ENCODE data around the gene MTFMT. TPM values are rescaled to one million over a fixed set of nuclear protein-coding genes. Genes with fewer than 3 reads are reported as not detected.
A peak's percentile ranks its signal among the peaks of the same experiment; 100 is the strongest.

Gene MTFMT
- total and polyA plus RNA-seq, 2 of the 4 experiments (the other 2 are of a cell fraction) = 8.9 to 21.3 TPM

DNA sequence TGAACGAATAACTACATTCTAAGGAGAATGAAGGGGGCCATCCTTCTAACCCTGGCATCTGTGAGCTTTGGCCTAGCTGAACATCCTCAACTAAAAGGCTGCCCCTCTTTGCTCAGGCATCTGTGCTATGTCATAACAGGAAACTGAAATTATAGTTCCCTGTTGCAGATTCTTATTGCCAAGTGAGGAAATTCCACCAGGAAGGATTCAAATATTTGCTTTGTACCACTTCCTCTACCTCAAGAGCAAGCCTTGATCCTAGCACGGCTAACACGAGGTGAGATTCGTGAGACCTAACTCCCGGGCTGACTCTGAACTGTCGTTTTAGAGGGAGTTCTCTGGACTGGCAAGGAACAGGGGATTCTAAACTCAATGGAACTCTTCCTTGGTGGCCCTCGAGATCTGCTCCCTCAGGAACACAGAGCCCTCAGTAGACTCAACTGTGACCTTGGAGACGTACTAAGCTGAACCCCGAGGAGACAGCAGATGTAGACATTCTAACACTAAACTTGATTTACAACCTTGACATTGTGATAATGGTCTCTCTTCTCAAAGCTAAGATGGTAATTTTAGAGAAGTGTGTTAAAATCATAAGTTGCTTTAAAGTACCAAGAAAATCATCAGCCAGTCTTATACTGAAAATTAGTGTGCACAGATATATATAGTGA is 43.9 kb downstream of the MTFMT start:
- Histone ChIP-seq H2AK5ac (ENCODE audit: low read depth, low read length) (0 out of 2 replicates have a peak overlapping the region, but pooled peaks have one; percentile 13), H3K27me3 (ENCODE audit: control insufficient read depth, insufficient read depth, low read length) (no peaks in the 10 kb centered on the region), H3K4me1 (ENCODE audit: control insufficient read depth, insufficient read depth, low read length) (peaks cover 9% of the 10 kb centered on the region), H2BK120ac (ENCODE audit: low read depth, low read length) (peak overlapping the region; percentile 41; the same call in 1 of the 2 replicates), H3K4ac (ENCODE audit: low read depth, low read length) (peak overlapping the region; percentile 54), H3K27ac (ENCODE audit: insufficient read depth, low read length) (peak overlapping the region; percentile 81; the same call in 1 of the 2 replicates), H3K4me3 (ENCODE audit: insufficient read depth, low read depth, low read length) (no peak overlapping the region), H3K18ac (ENCODE audit: low read depth, low read length) (peak overlapping the region; percentile 80), H3K23ac (ENCODE audit: low read depth, low read length) (peak overlapping the region; percentile 49; the same call in 1 of the 2 replicates), H3K9me3 (ENCODE audit: control insufficient read depth, insufficient read depth, low read length) (no peaks in the 10 kb centered on the region), H2BK15ac (ENCODE audit: low read depth, low read length) (peak overlapping the region; percentile 55; the same call in 1 of the 3 replicates), H3K4me2 (ENCODE audit: low read depth, low read length) (peak overlapping the region; percentile 52), H2AFZ (replicated peaks; ENCODE audit: low read length, poor library complexity) (peak overlapping the region; percentile 38), H4K20me1 (ENCODE audit: insufficient read depth, low read length) (peaks cover 3% of the 10 kb centered on the region), H3K14ac (replicated peaks; ENCODE audit: low read depth, low read length) (peak overlapping the region; percentile 57), H4K8ac (ENCODE audit: low read depth in 2 of 2, low read length in 2 of 2) (peak overlapping the region in 1 of 2 experiments; percentile 67; a peak in 3 of 4 replicates), H2BK20ac (ENCODE audit: low read depth, low read length) (0 out of 2 replicates have a peak overlapping the region, but pooled peaks have one; percentile 36), H3K9ac (ENCODE audit: low read depth, low read length) (0 out of 2 replicates have a peak overlapping the region, but pooled peaks have one; percentile 21), H3K9me1 (ENCODE audit: insufficient read depth, low read length) (peaks cover 11% of the 10 kb centered on the region), H3K56ac (ENCODE audit: extremely low read depth, insufficient read depth, low read length) (no peak overlapping the region), H4K91ac (ENCODE audit: insufficient read depth, low read depth, low read length) (0 out of 2 replicates have a peak overlapping the region, but pooled peaks have one; percentile 20), H3K79me1 (ENCODE audit: low read depth in 1 of 2, low read length in 2 of 2) (peaks cover 16 to 62% of the 10 kb centered on the region in 2 experiments), H2BK5ac (ENCODE audit: low read depth, low read length, poor library complexity, severe bottlenecking) (peak overlapping the region; percentile 62), H4K5ac (ENCODE audit: low read depth, low read length) (peak overlapping the region; percentile 65), H3K36me3 (ENCODE audit: control insufficient read depth, insufficient read depth, low read length) (peaks cover 5% of the 10 kb centered on the region), H2AK9ac (replicated peaks; ENCODE audit: low read depth, low read length, poor library complexity) (peak overlapping the region; percentile 35)
- BruUV-seq (replicated peaks) = no TSS peak
- dilution Hi-C loops (cut with HindIII; ENCODE audit: low sequenced_read_pairs, unreplicated experiment) = no loop called here
- ATAC-seq (ENCODE audit: low read depth) = peak; percentile 1; the same call in 1 of the 2 replicates
- intact Hi-C loops (cut with micrococcal nuclease) = loop anchor here (5.0 kb wide), 2 partner anchors 128 to 143 kb away; partner anchors contain the start of gene PLEKHO2
- no CpG with 5 or more reads among the region's 9 CpGs for WGBS, 2 experiments (ENCODE audit: extremely low coverage in 2 of 2, insufficient read length in 1 of 2)
- POLR2A ChIA-PET (ENCODE audit: unreplicated experiment) = no interaction called here
- peak; percentile 17 for DNase-seq
- CTCF ChIA-PET = no interaction called here
- in situ Hi-C loops (cut with MboI; ENCODE audit: low sequenced_read_pairs) = no loop called here
- TF ChIP-seq RFX5 (IDR thresholded peaks at IDR 0.05; ENCODE audit: low read depth, low read length) (no peak), MAZ (IDR thresholded peaks at IDR 0.05; ENCODE audit: borderline replicate concordance, low read depth, low read length) (no peak), RCOR1 (IDR thresholded peaks at IDR 0.05; ENCODE audit: insufficient replicate concordance, low read length) (no peak), RAD21 (IDR thresholded peaks at IDR 0.05; ENCODE audit: low read length) (no peak), CEBPB (IDR thresholded peaks at IDR 0.05; ENCODE audit: low read depth, low read length) (no peak), SMC3 (IDR thresholded peaks at IDR 0.05; ENCODE audit: low read depth, low read length) (no peak), FOS (IDR thresholded peaks at IDR 0.05; ENCODE audit: low read depth, low read length) (no peak), NFE2L2 (IDR thresholded peaks at IDR 0.05; ENCODE audit: low read depth, low read length) (no peak), MXI1 (IDR thresholded peaks at IDR 0.05; ENCODE audit: borderline replicate concordance, low read depth, low read length) (no peak), POLR2A (IDR thresholded peaks at IDR 0.05; ENCODE audit: low read depth, low read length) (no peak), BHLHE40 (IDR thresholded peaks at IDR 0.05; ENCODE audit: low read depth, low read length) (no peak), CHD1 (IDR thresholded peaks at IDR 0.05; ENCODE audit: low read depth, low read length) (no peak), MAFK (IDR thresholded peaks at IDR 0.05; ENCODE audit: low read depth, low read length) (no peak)
- TF ChIP-seq, protein P1, sequence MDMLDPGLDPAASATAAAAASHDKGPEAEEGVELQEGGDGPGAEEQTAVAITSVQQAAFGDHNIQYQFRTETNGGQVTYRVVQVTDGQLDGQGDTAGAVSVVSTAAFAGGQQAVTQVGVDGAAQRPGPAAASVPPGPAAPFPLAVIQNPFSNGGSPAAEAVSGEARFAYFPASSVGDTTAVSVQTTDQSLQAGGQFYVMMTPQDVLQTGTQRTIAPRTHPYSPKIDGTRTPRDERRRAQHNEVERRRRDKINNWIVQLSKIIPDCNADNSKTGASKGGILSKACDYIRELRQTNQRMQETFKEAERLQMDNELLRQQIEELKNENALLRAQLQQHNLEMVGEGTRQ (IDR thresholded peaks at IDR 0.05; ENCODE audit: low read depth, low read length) = no peak
- TF ChIP-seq, protein P2, sequence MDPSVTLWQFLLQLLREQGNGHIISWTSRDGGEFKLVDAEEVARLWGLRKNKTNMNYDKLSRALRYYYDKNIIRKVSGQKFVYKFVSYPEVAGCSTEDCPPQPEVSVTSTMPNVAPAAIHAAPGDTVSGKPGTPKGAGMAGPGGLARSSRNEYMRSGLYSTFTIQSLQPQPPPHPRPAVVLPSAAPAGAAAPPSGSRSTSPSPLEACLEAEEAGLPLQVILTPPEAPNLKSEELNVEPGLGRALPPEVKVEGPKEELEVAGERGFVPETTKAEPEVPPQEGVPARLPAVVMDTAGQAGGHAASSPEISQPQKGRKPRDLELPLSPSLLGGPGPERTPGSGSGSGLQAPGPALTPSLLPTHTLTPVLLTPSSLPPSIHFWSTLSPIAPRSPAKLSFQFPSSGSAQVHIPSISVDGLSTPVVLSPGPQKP (IDR thresholded peaks at IDR 0.05; ENCODE audit: borderline replicate concordance, low read depth, low read length) = no peak

All from IMR-90 (cell line).